GM12872 (cell line): ENCODE data around the gene ZFHX3.

Source experiments
- TF ChIP-seq, protein P1 (sequence below): IDR thresholded peaks from 3 replicates; pipeline ENCODE4 v1.5.1; 2011; ENCODE audit warnings: low read depth, mild to moderate bottlenecking, low read length, moderate library complexity; ENCODE audit not compliant: insufficient read depth

Gene ZFHX3

DNA sequence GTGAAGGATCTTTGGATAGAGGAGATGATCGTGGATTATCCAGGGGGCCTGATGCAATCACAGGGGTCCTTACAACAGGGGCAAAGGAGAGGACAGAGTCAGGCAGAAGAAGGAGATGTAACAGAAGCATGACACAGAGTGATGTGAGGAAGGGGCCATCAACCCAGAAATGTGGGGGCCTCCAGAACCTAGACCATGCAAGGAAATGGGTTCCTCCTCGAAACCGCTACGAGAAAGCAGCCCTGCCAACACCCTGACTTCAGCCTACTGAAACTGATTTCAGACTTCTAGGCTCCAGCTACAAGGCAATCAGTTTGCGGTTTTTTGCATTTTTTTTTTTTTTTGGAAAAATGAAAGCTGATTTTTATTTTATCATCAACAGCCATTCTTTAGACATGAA lies 34.0 kb downstream of the ZFHX3 start:
- TF ChIP-seq, protein P1, sequence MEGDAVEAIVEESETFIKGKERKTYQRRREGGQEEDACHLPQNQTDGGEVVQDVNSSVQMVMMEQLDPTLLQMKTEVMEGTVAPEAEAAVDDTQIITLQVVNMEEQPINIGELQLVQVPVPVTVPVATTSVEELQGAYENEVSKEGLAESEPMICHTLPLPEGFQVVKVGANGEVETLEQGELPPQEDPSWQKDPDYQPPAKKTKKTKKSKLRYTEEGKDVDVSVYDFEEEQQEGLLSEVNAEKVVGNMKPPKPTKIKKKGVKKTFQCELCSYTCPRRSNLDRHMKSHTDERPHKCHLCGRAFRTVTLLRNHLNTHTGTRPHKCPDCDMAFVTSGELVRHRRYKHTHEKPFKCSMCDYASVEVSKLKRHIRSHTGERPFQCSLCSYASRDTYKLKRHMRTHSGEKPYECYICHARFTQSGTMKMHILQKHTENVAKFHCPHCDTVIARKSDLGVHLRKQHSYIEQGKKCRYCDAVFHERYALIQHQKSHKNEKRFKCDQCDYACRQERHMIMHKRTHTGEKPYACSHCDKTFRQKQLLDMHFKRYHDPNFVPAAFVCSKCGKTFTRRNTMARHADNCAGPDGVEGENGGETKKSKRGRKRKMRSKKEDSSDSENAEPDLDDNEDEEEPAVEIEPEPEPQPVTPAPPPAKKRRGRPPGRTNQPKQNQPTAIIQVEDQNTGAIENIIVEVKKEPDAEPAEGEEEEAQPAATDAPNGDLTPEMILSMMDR = no peak

DNA sequence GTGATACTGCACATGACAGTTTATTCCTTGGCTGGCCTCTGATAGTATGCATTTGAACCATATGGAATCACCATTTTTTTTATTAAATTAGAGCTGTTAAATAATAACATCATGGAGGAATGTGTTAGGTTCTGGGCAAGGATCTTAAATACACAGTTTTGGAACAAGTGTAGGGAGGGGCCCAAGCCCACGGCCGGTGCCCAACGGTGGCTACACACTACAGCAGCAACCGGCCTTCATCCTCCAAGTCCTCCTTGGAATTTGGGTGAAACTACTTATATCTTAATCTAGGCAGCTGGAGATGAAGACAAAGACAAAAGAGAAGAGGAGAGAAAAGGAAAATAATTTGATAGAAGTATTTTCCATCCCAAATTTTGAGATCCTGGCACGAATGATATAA lies 35.6 kb downstream of the ZFHX3 start:
- TF ChIP-seq, protein P1 = no peak

DNA sequence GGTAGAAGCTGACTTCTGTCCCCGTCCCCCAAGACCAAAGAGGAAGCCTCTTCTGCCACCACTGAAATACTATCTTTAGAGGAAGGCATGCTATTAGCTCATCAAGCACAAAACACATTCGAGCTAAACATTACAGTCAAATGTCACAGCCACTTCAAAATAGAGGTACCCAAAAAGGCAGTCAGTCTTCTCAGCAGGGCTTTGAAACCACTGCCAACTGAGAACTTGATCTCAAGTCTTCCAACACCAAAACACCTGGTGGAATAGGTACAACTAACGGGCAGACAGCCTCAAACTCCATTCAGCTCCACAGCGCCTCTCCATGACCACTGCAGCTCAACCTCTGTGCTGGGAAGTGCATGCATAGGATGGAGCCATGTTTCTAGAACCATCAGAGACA lies 36.0 kb downstream of the ZFHX3 start:
- TF ChIP-seq, protein P1 = no peak

DNA sequence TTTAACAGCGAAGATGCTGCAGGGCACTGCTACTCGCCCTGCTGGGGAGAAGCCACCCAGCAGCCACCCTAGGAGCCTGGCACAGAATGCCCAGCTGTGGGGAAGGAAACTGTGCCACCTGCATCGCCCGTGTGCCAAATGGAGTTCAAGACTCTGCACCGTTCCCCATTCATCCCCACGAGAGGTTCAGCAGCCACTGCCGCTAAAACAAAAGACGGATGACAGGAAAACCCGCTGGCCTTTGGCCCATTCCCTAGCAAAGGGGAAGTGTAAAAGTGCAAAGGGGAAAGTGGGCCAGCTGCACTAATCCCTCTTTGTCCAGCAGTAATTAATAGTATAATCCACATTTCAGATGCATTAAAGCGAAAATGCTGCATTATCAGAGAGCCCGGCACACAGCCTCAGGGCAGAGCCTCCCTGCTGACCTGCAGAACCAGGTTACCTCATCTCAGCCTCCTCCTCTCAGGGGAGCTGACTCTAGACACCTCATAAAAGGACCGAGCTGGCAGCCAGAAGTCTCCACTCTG lies 37.7 kb downstream of the ZFHX3 start:
- TF ChIP-seq, protein P1 = no peak

DNA sequence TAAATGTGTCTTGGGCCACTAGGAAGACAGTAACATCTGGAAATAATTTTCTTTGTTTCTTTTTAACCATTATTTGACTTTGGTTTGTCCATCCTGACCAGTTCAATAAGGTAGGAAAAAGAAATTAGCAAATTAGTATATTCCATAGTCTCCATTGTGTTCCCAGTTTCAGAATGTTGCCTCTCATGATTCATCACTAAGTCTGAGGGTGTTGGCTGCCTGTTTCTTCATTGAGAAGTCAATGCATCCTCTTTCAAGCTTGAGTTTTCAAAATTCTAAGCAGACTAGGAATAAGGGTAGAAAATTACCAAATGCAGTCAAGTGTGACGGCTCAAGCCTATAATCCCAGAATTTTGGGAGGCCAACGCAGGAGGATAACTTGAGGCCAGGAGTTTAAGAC lies 41.9 kb downstream of the ZFHX3 start:
- TF ChIP-seq, protein P1 = no peak

DNA sequence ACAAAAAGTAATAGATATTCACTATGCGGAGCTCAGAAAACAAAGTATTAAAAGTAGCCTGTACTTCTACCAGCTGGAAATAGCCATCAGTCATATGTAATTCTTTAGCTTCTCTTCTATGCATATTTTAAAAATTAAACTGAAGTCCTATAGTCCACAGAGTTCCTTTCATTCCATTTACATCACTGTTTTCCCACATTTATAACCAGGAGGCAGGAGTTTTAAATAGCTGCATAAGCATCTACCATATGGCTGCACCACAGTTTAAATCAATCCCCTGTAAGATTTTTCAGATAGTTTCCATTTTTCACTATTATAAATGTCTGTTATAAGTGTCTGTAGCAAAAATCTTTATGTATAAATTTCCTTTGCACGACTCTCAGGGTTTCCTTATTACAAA lies 45.1 kb downstream of the ZFHX3 start:
- TF ChIP-seq, protein P1 = no peak

DNA sequence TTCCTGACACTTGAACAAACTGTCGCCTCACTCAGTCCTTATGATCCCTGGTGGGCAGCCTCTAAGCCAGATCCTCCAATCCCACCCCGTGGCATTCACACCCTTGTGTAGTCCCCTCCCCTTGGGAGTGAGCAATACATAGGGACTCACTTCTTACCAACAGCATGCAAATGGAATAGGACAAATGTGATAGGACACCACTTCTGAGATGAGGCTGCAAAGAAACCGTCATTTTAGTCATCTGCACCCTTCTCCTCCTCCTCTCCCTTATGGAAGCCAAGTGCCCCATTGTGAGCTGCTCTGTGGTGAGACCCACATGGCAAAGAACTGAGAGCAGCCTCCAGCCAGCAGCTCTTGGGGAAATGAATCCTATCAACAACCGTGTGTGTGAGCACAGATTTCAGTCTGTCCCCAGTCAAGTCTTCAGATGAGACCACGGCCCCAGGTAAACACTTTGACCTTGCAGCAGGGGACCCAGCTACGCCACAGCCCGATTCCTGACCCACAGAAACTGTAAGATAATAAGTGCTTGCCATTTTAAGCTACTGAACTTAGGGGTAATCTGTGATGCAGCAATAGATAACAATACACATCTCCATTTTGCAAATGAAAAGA lies 46.9 kb downstream of the ZFHX3 start:
- TF ChIP-seq, protein P1 = no peak
